Adrenal gland (tissue), 5 donors: Measurements from ENCODE around the gene TEX52.

Experiments
- POLR2A ChIP-seq, 2 donors: fragments of 450-650 bp; IDR thresholded peaks; one replicate each; pipeline ENCODE4 v1.6.1; 2017; ENCODE audit warnings: antibody characterized with exemption in 2 of 2, mild to moderate bottlenecking in 2 of 2, moderate library complexity in 1 of 2
- TF ChIP-seq, protein P1 (sequence below), 6 experiments: fragments of 450-650 bp in 4 of 6; fragments of 200-600 bp in 2 of 6; sonication (generic) in 1 of 6; IDR thresholded peaks; 1 replicate in 5 of 6; 2 replicates in 1 of 6; pipeline versions ENCODE4 v1.5.1 to v1.8.0; 2016 to 2021; ENCODE audit warnings: antibody characterized with exemption in 6 of 6, mild to moderate bottlenecking in 2 of 6, moderate library complexity in 1 of 6
- donor health status: DM: no; HTN: no; CAD: no.

- TF ChIP-seq, protein P1, sequence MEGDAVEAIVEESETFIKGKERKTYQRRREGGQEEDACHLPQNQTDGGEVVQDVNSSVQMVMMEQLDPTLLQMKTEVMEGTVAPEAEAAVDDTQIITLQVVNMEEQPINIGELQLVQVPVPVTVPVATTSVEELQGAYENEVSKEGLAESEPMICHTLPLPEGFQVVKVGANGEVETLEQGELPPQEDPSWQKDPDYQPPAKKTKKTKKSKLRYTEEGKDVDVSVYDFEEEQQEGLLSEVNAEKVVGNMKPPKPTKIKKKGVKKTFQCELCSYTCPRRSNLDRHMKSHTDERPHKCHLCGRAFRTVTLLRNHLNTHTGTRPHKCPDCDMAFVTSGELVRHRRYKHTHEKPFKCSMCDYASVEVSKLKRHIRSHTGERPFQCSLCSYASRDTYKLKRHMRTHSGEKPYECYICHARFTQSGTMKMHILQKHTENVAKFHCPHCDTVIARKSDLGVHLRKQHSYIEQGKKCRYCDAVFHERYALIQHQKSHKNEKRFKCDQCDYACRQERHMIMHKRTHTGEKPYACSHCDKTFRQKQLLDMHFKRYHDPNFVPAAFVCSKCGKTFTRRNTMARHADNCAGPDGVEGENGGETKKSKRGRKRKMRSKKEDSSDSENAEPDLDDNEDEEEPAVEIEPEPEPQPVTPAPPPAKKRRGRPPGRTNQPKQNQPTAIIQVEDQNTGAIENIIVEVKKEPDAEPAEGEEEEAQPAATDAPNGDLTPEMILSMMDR (IDR thresholded peaks at IDR 0.05), result no peak
- TF ChIP-seq POLR2A (IDR thresholded peaks at IDR 0.05), result no peak
These were observed 21.0 kb downstream of the TEX52 start for GRCh38 chr12:2835691-2836403.
